22Rv1 (cell line): ENCODE data around the gene IFNA17.
"Not testable (repeated sequence)": the region's sequence is repeated elsewhere in the genome, so short reads cannot be mapped to it uniquely, and the experiment has no call there.

ENCODE experiments used
- CTCF ChIP-seq: fragments of 450-650 bp; IDR thresholded peaks from 2 replicates; pipeline ENCODE4 v1.5.1; 2017; ENCODE audit warnings: mild to moderate bottlenecking
- ZFX ChIP-seq: fragments of 450-650 bp; IDR thresholded peaks from 2 replicates; pipeline ENCODE4 v1.6.1; 2017; ENCODE audit warnings: antibody characterized with exemption, borderline replicate concordance

- peak; percentile 76 for TF ChIP-seq CTCF
- TF ChIP-seq ZFX, result not testable (repeated sequence)
Observed at GRCh38 chr9:21194867-21195776, 32.9 kb downstream of the IFNA17 start.
